Stimulated activated naive CD4-positive, alpha-beta T cell (primary cell): ENCODE measurements around the gene WDR45B.

ENCODE experiments used
- DNase-seq, 6 experiments: peaks; one replicate each; lab custom pipeline; 2025; lab: John Stamatoyannopoulos, UW

The WDR45B gene

DNA sequence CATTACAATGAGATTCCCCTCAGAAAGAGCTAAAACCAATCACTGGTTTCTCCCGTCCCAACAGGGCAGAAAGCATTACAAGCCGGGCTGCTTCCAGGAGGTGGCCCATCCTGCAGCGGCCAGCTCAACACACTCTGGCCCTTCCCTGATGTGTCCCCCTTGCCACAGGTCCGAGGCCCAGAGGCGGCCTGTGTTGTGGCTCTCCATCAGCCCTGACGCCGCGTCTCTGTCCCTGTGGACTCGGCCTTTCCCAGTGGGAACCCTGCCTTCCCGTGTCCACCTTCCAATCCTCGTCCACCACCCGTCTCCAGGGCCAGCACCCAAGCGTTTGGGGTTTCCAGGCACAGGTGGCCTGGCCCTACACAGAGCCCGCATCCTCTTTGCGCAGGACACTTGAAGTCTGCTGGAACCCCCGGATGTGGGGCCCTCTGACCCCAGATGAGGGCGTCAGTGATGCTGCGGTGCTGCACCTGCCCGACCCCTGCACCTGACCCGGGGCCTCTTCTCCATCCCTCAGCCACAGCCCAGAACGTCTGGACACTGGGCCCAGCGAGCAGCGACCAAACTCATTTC, 29.2 kb upstream of the WDR45B start:
- no peak for DNase-seq

DNA sequence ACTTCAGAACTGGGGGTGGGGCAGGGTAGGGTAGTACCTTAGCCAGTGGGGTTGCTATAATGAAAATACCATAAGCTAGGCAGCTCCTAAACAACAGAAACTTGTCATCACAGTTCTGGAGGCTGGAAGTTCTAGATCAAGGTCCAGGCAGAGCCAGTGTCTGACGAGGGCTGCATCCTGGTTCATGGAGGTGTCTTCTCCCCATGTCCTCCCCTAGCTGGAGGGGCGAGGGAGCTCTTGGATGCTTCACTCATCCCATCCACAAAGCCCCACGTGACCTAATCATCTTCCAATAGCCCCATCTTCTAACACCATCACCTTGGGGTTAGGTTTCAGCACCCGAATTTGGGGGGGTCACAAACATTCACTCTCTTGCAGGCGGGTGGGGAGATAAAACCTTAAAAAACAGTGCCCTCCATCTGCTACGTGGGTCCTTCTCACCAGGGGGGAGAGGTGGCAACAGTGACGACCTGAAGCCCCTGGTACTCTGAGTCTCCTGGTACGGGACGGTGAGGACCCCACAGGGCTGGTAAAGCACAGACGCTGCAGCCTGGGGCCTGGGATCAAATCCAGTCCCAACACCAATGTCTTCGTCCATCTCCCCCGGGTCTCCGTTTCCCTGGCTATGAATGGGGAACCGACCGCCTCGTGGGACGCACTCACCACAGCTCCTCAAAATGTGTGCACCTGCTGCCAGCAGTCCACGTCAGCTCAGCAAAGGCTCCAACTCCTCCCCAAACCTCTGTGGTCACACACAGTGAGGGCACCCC, 27.4 kb upstream of the WDR45B start:
- no peak for DNase-seq

DNA sequence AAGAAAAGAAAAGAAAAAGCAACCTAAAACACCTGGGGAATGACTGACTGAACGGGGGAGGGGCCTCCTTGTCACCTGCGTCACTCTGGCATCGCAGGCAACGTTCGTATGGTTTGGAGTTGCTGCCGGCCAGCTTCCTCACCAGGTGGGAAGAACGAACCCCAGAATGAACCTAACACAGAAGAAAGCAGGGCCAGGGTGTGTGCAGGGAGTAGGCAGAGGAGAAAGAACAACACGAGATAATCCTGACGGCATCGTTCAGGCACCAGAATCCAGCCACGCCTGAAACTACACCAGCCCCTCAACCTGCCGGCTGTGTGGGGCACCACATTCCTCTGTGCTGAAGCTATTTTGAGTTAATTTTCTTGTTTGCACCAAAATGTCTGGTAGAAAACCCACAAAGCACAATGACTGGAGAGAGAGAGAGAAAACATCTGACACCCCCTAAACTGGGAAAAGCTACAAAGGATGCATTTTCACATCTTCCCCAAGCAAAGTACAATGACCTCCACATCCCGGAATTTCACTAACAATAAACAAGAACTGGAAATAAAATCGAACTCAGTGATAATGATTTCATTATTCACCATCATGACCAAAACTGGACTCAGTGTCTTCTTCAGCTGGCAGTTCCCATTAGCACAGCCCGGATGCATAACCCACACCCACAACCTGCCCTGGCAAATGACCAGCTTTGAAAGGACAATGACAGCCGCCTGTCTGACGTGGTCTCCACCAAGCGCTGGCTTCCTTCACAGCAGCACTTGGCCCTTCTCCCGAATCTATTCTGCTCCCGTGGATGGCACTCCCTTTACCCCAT, 26.6 kb upstream of the WDR45B start:
- DNase-seq: no peak

DNA sequence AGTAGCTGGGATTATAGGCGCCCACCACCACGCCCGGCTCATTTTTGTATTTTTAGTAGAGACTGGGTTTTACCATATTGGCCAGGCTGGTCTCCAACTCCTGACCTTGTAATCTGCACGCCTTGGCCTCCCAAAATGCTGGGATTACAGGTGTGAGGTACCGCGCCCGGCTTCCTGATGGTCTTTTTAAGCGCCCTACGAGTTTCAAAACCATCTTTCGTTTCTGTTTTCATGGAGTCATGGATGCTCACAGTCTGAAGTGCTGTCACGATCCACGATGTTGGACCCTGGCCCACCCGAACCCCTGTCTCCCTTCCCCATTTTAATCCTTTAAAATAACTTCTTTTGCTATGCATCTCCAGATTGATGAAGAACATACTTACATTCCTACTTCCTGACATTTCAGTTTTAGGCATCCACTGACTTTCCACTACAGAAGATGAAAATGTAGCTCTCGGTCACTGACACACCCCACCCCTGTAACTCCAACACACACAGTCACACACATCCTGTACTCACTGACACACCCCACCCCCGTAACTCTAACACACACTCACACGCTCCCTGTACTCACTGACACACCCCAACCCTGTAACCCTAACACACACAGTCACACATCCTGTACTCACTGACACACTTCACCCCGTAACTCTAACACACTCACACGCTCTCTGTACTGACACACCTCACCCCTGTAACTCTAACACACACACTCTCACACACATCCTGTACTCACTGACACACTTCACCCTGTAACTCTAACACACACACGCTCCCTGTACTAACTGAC, 22.6 kb upstream of the WDR45B start:
- no peak for DNase-seq

DNA sequence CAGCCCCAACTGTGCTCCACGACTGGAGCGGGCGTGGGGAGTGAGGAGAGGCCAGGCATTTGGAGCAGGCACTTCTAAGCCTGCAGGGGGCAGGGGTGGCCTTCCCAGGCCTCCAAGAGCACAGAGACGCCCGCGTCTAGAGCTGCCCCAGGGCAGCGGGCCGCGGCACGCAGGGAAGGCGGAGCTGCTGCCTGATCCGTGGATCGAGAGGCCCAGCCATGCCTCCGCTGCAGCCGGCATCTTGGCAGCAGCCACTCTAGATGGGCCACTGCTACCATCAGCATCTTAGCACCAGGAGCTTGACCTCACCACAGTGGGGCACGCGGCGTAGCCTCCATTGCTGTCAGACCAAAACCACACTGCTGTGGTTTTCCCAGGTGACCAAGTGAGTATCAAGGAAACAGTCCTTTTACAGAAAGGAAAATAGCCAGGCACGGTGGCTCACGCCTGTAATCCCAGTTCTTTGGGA, 20.4 kb upstream of the WDR45B start:
- DNase-seq: peak in 4 of 6 experiments; percentile 9 to 31 (median 24)

DNA sequence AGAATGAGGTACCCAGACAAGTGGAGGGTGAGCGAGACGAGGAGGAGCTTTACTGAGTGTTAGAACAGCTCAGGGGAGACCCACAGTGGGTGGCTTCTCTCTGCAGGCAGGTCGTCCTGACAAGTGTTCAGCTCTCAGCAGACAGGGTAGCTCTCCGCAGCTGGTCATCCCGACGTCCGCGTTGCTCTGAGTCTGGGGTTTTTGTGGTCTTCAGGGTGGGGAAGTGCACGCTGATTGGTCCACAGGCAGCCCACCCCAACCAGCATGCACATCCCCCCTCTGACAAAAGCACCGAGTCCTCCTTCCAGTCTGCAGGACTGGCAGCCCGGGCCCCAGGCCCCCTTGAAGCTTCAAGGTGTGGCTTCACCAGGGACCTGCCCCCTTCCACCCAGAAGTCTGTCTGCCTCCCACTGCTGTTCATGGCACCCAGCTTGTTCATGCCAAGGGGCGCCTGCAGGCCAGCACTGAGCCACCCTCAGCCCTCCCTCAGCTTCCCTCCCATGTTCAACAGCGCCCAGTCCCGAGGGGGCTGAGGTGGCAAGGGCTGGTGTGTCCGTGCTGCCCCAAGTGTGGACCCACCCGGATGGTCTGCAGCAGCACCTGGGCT, 19.9 kb upstream of the WDR45B start:
- DNase-seq: no peak

DNA sequence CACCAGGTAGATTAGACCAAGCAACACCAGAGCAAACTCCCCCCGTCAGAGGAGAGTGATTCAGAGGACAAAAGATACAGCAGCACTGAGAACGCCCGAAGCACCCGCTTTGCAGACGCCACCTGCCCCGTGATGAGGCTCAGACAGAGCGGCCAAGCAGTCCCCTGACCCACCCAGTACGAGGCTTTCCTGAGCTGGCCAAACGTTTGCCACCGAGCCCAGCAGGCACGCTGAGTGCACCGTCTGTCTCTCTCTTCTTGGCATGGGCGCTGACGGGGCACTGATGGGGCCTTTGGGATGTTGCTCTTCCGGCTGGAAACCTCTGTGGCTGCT, 19.4 kb upstream of the WDR45B start:
- no peak for DNase-seq

DNA sequence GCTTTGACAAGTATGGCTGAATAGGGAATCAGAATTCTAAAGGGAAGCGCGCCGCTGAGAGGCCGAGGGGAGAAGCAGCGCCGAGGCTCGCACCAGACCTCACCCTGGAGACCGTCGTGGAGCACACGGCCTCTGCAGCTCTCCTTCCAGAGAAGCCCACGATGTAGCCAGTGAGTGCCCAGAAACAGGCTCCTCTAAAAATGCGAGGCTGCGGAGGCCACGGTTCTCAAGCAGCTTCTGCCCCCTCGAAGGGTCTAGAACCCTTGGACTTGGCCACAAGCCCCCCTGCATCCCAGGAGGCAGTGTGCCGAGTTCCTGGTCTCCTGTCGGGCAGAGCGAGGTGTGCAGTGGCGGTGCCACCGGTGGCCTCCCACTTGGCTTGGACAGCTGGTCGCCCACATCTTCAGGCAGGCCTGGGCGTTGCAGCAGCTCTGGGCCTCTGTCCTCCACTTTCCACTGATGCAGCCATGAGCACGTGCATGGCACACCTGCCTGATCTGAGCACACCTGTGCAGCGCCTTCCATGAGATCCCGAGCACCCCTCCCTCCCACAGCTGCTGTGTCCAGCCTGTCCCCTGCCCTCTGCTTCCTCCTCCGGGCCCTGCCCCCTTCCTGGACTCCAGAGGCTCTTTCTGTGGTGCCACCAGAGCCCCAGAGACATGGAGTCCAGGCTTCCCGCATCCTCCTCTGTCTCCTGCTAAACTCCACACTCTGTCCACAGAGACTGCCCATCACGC, 18.9 kb upstream of the WDR45B start:
- no peak for DNase-seq

DNA sequence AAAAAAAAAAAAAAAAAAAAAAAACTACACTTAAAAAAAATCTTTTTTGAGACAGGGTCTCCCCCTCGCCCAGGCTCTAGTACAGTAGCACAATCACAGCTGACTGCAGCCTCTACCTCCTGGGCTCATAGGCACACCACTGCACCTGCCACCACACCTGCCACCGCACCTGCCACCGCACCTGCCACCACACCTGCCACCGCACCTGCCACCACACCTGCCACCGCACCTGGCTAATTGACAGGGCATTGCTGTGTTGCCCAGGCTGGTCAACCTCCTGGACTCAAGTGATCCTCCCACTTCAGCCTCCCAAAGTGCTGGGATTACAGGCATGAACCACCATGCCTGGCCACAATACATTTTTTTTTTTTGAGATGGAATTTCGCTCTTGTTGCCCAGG, 17.6 kb upstream of the WDR45B start:
- no peak for DNase-seq

DNA sequence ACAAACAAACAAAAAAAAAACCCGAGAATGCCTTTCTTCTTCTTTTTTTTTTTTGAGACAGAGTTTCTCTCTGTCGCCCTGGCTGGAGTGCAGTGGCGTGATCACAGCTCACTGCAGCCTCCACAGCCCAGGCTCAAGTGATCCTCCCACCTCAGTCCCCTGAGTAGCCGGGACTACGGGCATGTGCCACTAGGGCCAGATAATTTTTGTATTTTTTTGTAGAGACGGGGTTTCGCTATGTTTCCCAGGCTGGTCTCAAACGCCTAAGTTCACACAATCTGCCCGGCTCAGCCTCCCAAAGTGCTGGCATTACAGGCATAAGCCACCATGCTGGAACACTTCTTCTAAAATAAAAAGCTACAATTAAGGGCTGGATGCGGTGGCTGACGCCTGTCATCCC, 17.0 kb upstream of the WDR45B start:
- no peak for DNase-seq

DNA sequence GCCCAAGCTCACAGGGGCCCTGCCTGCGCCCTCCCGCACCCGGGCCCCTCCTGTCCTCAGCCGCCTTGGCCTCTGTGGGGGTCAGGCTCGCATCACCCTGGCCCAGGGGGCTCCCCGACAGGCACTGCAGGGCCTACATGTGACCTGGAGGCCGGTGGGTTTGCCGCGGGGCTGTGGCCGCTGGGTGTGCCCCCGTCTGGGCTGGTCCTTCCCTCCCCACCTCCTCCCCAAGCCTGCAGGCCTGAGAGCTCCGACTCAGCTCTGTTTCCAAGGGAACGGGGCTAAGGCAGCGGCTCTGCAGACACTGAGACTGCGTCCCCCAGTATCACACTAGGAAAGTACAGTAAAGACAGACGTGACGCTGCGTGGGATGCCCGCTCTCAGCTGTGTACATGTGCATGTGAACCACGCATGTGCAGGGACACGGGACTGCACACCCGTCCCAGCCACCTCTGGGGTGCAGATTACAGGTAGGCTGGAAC, 16.5 kb upstream of the WDR45B start:
- DNase-seq: no peak

DNA sequence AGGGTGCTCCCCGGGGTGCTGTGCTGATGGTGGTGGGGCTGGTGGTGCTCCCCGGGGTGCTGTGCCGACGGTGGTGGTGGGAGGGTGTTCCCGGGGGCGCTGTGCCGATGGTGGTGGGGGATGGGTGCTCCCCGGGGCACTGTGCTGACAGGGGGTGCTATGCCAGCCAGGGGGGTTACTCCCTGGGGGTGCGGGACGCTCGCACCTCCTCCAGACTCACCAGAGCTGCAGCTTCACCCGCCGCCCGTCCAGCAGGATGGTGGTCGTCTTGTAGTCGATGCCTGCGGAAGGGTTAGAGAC, 16.0 kb upstream of the WDR45B start:
- DNase-seq: no peak

DNA sequence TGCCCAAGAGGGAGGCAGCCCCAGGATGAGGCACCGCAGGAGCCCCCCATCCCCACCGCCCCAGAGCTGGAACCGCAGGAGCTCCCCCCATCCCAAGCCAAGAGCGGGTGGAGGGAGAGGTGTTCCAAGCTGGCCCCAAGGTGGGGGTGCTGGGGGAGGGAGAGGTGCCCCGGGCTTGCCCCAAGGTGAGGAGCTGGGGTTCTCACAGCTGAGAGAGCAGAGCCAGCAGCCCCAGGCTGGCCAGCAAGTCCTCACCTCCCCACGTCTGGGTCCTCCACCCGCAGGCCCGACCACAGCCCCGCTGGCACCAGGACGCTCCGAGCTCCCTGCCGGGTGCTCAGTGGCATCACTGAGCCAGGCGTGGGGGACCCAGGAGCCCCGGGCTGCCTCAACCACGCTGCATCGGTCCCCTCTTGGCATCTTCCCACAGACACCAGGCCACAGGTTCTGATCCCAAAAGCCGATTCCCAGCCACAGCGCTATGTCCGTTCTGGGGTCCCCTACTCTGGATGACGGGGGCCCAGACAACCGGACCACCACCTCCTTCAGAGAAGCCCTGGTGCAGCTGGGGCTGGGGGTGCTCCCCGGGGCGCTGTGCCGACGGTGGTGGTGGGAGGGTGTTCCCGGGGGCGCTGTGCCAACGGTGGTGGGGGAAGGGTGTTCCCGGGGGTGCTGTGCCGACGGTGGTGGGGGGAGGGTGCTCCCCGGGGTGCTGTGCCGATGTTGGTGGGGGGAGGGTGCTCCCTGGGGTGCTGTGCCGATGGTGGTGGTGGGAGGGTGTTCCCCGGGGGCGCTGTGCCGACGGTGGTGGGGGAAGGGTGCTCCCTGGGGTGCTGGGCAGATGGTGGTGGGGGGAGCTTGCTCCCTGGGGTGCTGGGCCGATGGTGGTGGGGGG, 15.4 kb upstream of the WDR45B start:
- no peak for DNase-seq

DNA sequence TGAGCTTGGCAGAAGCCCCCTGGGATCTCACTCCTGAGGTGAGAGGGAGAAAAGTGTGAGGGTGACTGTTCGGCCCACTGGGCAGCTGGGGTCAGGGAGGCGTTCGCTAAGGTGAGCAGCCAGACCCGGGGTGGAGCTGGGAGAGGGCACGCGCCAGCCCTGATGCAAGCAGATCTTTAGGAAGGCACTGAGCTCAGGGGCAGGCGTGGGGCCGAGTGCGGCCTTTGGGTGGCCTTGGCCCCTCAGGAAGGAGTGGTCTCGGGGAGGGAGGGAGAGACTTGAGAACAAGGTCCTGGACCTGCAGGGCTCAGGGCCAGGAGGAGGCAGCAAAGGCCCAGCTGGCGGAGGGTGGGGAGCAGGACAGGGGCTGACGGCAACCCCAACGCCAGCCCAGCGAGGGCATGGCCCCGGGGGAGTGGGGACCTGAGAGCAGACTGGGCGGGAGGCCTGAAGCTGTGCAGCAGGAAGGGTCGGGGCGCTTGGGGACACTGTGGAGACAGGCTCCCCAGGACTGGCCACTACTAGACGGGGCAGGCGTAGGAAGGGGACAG, 14.5 kb upstream of the WDR45B start:
- DNase-seq: no peak

DNA sequence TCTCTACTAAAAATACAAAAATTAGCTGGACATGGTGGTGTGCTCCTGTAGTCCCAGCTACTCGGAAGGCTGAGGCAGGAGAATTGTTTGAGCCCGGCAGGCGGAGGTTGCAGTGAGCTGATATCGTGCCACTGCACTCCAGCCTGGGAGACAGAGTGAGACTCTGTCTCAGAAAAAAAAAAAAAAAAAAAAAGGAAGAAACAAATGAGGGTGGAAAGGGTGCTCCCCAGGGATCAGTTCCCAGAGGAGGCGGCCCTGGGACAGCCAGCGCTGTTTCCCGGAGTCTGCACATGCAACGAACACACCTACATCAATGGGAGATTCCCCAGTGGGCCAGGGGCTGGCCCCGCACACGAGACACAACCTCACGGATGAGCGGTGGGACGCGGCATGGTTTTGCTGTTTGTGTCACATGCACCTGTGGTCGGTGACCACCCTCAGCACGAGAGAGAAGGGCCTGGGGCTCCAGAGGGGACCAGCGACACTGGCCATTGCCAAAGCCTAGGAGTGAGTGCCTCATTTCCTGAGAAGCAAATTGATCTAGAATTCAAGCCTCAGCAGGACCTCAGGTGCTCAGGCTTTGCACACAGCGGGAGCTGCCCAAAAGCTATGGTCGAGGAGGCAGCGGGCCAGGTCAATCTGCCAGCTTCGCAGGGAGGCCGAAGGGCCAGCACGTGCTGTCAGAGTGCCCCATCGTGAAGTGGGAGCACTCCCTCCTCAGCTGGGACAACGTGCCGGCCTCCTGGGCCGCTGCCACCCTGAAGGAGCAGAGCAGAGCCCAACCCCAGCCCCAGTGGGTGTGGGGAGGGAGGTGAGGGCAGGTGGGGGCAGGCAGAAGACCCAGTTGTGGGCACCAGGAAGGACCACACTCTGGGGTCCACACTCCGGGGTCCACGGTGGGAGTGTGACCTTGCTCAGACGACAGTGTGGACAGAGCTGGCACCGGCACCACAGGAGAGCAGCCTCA, 13.8 kb upstream of the WDR45B start:
- no peak for DNase-seq

DNA sequence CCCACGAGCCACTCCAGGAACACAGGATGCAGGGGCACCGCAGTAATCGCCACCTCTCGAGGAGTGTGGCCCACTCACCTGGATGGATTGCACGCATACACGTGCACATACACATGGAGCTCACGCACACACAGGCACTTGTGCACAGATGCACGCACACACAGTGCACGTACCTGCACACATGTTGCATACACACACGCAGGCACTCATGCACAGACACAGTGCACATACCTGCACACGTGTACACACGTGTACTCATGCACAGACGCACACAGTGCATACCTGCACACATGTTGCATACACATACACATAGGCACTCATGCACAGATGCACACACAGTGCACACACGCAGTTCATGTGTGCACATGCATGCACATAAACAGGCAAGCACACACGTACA, 11.6 kb upstream of the WDR45B start:
- no peak for DNase-seq

DNA sequence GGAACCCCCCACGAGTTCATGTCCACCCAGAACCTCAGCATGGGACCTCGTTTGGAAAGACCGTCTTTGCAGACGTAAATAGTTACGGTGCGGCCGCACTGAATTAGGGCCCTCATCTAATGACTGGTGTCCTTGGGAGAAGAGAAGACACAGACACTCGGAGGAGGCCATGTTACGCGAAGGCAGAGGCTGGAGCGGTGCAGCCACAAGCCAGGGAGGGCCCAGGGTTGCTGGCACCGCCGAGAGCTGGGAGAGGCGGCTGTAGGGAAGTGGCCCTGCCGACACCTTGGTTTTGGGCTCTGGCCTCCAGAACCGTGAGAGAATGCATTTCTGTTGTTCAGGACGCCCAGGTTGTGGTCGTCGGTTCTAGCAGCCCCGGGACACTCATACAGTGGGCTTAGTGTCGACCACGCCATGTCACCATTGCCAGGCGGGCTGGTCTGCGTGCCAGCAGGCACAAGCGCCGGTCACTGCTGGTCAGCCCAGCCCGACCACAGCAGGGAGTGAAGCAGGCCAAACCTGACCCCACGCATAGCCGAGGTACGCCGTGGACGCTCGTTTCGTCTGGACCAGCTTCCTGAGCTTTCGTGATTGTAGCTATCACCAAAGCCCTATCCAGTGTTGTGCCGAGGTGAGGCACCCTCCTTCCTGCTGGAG, 10.7 kb upstream of the WDR45B start:
- no peak for DNase-seq

DNA sequence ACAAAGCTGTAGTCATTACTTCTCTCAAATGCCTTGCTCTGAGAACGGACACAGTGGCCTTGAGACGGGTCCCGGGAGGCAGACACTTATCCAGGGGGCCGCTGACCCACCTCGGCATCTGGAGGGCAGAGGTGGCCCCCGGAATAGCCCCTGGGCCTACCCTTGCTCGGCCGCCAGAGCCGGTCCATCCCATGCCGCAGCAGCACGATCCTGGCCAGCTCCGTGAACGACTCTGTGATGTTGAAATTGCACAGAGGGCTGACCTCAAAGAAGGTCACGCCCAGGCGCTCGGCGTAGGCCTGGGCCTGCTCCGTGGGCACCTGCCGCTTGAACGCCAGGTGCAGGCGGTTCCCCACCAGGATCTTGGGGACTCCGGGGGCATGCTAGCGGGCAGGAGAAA, 10.1 kb upstream of the WDR45B start:
- no peak for DNase-seq
